H9 (cell line): ENCODE measurements around the gene CPT1B. TPM values are rescaled to one million over a fixed set of nuclear protein-coding genes. Genes with fewer than 3 reads are reported as not detected.

Experiments used
- DNase-seq: peaks from one replicate; pipeline ENCODE4 v3.0.0-alpha.2; 2017
- H2AFZ ChIP-seq: one replicate; pipeline ENCODE4 v1.6.1; 2013; ENCODE audit warnings: mild to moderate bottlenecking, low read length, control low read depth, moderate library complexity
- H2AK5ac ChIP-seq: 2 replicates; pipeline ENCODE4 v1.6.1; 2013; ENCODE audit warnings: low read length, control low read depth, mixed read lengths; ENCODE audit not compliant: insufficient read length
- H2BK120ac ChIP-seq: one replicate; pipeline ENCODE4 v1.6.1; 2013; ENCODE audit warnings: low read depth, mild to moderate bottlenecking, low read length, control low read depth, inconsistent platforms; ENCODE audit not compliant: poor library complexity, severe bottlenecking
- H2BK12ac ChIP-seq: 2 replicates; pipeline ENCODE4 v1.6.1; 2013; ENCODE audit warnings: low read length, control low read depth, mixed read lengths, low read depth; ENCODE audit not compliant: insufficient read length
- H2BK15ac ChIP-seq: 2 replicates; pipeline ENCODE4 v1.6.1; 2013; ENCODE audit warnings: low read depth, low read length, control low read depth
- H2BK20ac ChIP-seq: one replicate; pipeline ENCODE4 v1.6.1; 2013; ENCODE audit warnings: low read depth, mild to moderate bottlenecking, low read length, control low read depth, inconsistent platforms; ENCODE audit not compliant: poor library complexity, severe bottlenecking
- H2BK5ac ChIP-seq: 2 replicates; pipeline ENCODE4 v1.6.1; 2013; ENCODE audit warnings: low read length, control low read depth, mixed read lengths; ENCODE audit not compliant: insufficient read length
- H3K14ac ChIP-seq: 2 replicates; pipeline ENCODE4 v1.6.1; 2013; ENCODE audit warnings: low read length, control low read depth; ENCODE audit not compliant: insufficient read depth
- H3K18ac ChIP-seq: 2 replicates; pipeline ENCODE4 v1.6.1; 2013; ENCODE audit warnings: low read depth, mild to moderate bottlenecking, mixed read lengths, low read length, control low read depth; ENCODE audit not compliant: insufficient read length
- H3K23ac ChIP-seq: 2 replicates; pipeline ENCODE4 v1.6.1; 2013; ENCODE audit warnings: low read length, control low read depth, mixed read lengths, low read depth; ENCODE audit not compliant: insufficient read length
- H3K23me2 ChIP-seq: 2 replicates; pipeline ENCODE4 v1.6.1; 2013; ENCODE audit warnings: low read depth, mild to moderate bottlenecking, mixed read lengths, low read length, control low read depth; ENCODE audit not compliant: insufficient read length, poor library complexity, severe bottlenecking
- H3K27ac ChIP-seq: 2 replicates; pipeline ENCODE4 v1.5.1; 2013; ENCODE audit warnings: low read length, control low read depth, mixed read lengths, low read depth; ENCODE audit not compliant: insufficient read length
- H3K27me3 ChIP-seq: 2 replicates; pipeline ENCODE4 v1.6.1; 2013; ENCODE audit warnings: low read length, control low read depth, inconsistent platforms; ENCODE audit not compliant: insufficient read depth
- H3K4ac ChIP-seq: 2 replicates; pipeline ENCODE4 v1.6.1; 2013; ENCODE audit warnings: low read depth, mild to moderate bottlenecking, control low read depth, inconsistent platforms, low read length, moderate library complexity
- H3K4me1 ChIP-seq: 2 replicates; pipeline ENCODE4 v1.6.1; 2013; ENCODE audit warnings: low read length, control low read depth, inconsistent platforms; ENCODE audit not compliant: insufficient read depth
- H3K4me2 ChIP-seq: 2 replicates; pipeline ENCODE4 v1.6.1; 2013; ENCODE audit warnings: low read length, control low read depth, mixed read lengths; ENCODE audit not compliant: insufficient read length, insufficient read depth
- H3K56ac ChIP-seq: 2 replicates; pipeline ENCODE4 v1.6.1; 2013; ENCODE audit warnings: low read depth, mild to moderate bottlenecking, mixed read lengths, low read length, control low read depth; ENCODE audit not compliant: insufficient read length
- H3K79me1 ChIP-seq: 2 replicates; pipeline ENCODE4 v1.6.1; 2013; ENCODE audit warnings: low read depth, mild to moderate bottlenecking, moderate library complexity, low read length, control low read depth, inconsistent platforms; ENCODE audit not compliant: insufficient read depth, poor library complexity, severe bottlenecking
- H3K79me2 ChIP-seq: 2 replicates; pipeline ENCODE4 v1.6.1; 2013; ENCODE audit warnings: low read length, control low read depth, inconsistent platforms; ENCODE audit not compliant: insufficient read depth
- H3K9ac ChIP-seq: 2 replicates; pipeline ENCODE4 v1.6.1; 2013; ENCODE audit warnings: low read length, control low read depth, mixed read lengths; ENCODE audit not compliant: insufficient read length; ENCODE audit errors: extremely low read depth
- H3K9me3 ChIP-seq: one replicate; pipeline ENCODE4 v1.6.1; 2013; ENCODE audit warnings: low read depth, low read length, inconsistent platforms; ENCODE audit not compliant: control insufficient read depth
- H3T11ph ChIP-seq: one replicate; pipeline ENCODE4 v1.6.1; 2013; ENCODE audit warnings: mild to moderate bottlenecking, low read length, control low read depth, inconsistent platforms
- H4K20me1 ChIP-seq: one replicate; pipeline ENCODE4 v1.6.1; 2013; ENCODE audit not compliant: control insufficient read depth, insufficient read length, insufficient read depth
- H4K5ac ChIP-seq: 2 replicates; pipeline ENCODE4 v1.6.1; 2013; ENCODE audit warnings: low read depth, mild to moderate bottlenecking, mixed read lengths, low read length, control low read depth; ENCODE audit not compliant: insufficient read length
- H4K8ac ChIP-seq: replicated peaks from 2 replicates; pipeline ENCODE4 v1.6.1; 2013; ENCODE audit warnings: low read length, control low read depth, mixed read lengths, low read depth; ENCODE audit not compliant: insufficient read length
- H4K91ac ChIP-seq: 2 replicates; pipeline ENCODE4 v1.6.1; 2013; ENCODE audit warnings: low read depth, mild to moderate bottlenecking, moderate library complexity, mixed read lengths, low read length, control low read depth; ENCODE audit not compliant: insufficient read length
- H3K27ac Mint-ChIP-seq, 3 experiments: 2 replicates in 2 of 3; 3 replicates in 1 of 3; pipeline ENCODE4 v1.8.0; 2020 to 2021; ENCODE audit warnings: mixed read lengths in 3 of 3, mild to moderate bottlenecking in 1 of 3, moderate library complexity in 1 of 3
- H3K27me3 Mint-ChIP-seq: 2 replicates; pipeline ENCODE4 v1.8.0; 2021; ENCODE audit warnings: low read depth, mild to moderate bottlenecking, moderate library complexity, mixed read lengths
- H3K36me3 Mint-ChIP-seq, 3 experiments: 2 replicates in 2 of 3; 3 replicates in 1 of 3; pipeline ENCODE4 v1.8.0; 2020 to 2021; ENCODE audit warnings: low read depth in 3 of 3, mixed read lengths in 3 of 3; ENCODE audit not compliant: insufficient read depth in 1 of 3
- H3K4me1 Mint-ChIP-seq, 2 experiments: 2 replicates each; pipeline ENCODE4 v1.8.0; 2020; ENCODE audit warnings: mixed read lengths in 2 of 2
- H3K4me3 Mint-ChIP-seq, 2 experiments: 2 replicates in 1 of 2; 3 replicates in 1 of 2; pipeline ENCODE4 v1.8.0; 2020 to 2021; ENCODE audit warnings: mild to moderate bottlenecking in 2 of 2, mixed read lengths in 2 of 2, moderate library complexity in 1 of 2
- H3K9me3 Mint-ChIP-seq, 2 experiments: 2 replicates in 1 of 2; 3 replicates in 1 of 2; pipeline ENCODE4 v1.8.0; 2020; ENCODE audit warnings: mild to moderate bottlenecking in 2 of 2, mixed read lengths in 2 of 2, moderate library complexity in 1 of 2
- WGBS: extraction: QIAGEN DNeasy Blood & Tissue Kit; methylation state at CpG from one replicate; pipeline ENCODE4 v1.1.7; 2013; ENCODE audit warnings: missing lambda C conversion rate, low lambda C conversion rate, mixed read lengths; ENCODE audit not compliant: insufficient read length; ENCODE audit errors: extremely low coverage; 5-methylcytosine and 5-hydroxymethylcytosine counted together
- total RNA-seq: library from RNA; stranded (reverse); gene quantifications from 2 replicates; pipeline ENCODE4 v1.2.1, GENCODE V29; 2021
- TF ChIP-seq, protein P1 (sequence below): fragments of 200-600 bp; sonication (generic); conservative IDR thresholded peaks from 3 replicates; pipeline ENCODE4 v1.8.0; 2021; ENCODE audit warnings: antibody characterized with exemption, mild to moderate bottlenecking

CPT1B gene
- total RNA-seq, 1 experiment from 2014 or later, result 65.7 TPM

- Histone ChIP-seq H3K9me3 (no peaks in the 10 kb centered on the region), H2AK5ac (no peak within 1 kb of the TSS), H3K27me3 (peaks cover 21% of the 10 kb centered on the region; the same call in 1 of the 2 replicates), H3K4ac (no peak within 1 kb of the TSS), H3K27ac (no peak within 1 kb of the TSS), H4K5ac (no peak within 1 kb of the TSS), H2BK12ac (no peak within 1 kb of the TSS), H3K23me2 (peaks cover 4% of the 10 kb centered on the region), H3K4me2 (peak within 1 kb of the TSS; percentile 70), H3K56ac (no peak within 1 kb of the TSS), H2BK20ac (no peak within 1 kb of the TSS), H3K4me1 (peaks cover 3% of the 10 kb centered on the region; the same call in 1 of the 2 replicates), H2AFZ (no peak within 1 kb of the TSS), H3K9ac (peak within 1 kb of the TSS; percentile 34), H4K20me1 (no peaks in the 10 kb centered on the region), H3K14ac (peak within 1 kb of the TSS; percentile 18), H4K8ac (no peak within 1 kb of the TSS), H3K79me1 (no peaks in the 10 kb centered on the region), H4K91ac (no peak within 1 kb of the TSS), H3T11ph (no peak within 1 kb of the TSS), H2BK15ac (no peak within 1 kb of the TSS), H2BK5ac (no peak within 1 kb of the TSS), H3K23ac (no peak within 1 kb of the TSS), H3K79me2 (no peaks in the 10 kb centered on the region), H2BK120ac (no peak within 1 kb of the TSS), H3K18ac (no peak within 1 kb of the TSS)
- peaks cover 2 to 28% (median 18%) of the 10 kb centered on the region in 3 experiments; a peak in 5 of 7 replicates for H3K36me3 Mint-ChIP-seq
- WGBS, result no CpG with 5 or more reads among the region's 84 CpGs
- no peaks in the 10 kb centered on the region; a peak in 1 of 5 replicates for H3K9me3 Mint-ChIP-seq
- peaks cover 35% of the 10 kb centered on the region for H3K27me3 Mint-ChIP-seq
- TF ChIP-seq, protein P1, sequence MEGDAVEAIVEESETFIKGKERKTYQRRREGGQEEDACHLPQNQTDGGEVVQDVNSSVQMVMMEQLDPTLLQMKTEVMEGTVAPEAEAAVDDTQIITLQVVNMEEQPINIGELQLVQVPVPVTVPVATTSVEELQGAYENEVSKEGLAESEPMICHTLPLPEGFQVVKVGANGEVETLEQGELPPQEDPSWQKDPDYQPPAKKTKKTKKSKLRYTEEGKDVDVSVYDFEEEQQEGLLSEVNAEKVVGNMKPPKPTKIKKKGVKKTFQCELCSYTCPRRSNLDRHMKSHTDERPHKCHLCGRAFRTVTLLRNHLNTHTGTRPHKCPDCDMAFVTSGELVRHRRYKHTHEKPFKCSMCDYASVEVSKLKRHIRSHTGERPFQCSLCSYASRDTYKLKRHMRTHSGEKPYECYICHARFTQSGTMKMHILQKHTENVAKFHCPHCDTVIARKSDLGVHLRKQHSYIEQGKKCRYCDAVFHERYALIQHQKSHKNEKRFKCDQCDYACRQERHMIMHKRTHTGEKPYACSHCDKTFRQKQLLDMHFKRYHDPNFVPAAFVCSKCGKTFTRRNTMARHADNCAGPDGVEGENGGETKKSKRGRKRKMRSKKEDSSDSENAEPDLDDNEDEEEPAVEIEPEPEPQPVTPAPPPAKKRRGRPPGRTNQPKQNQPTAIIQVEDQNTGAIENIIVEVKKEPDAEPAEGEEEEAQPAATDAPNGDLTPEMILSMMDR, result peak; percentile 61
- peak within 1 kb of the TSS; percentile 82 to 88 for H3K4me3 Mint-ChIP-seq
- H3K4me1 Mint-ChIP-seq, result peaks cover 11 to 15% of the 10 kb centered on the region in 2 experiments
- peak; percentile 94 for DNase-seq
- H3K27ac Mint-ChIP-seq, result peak within 1 kb of the TSS in 2 of 3 experiments; percentile 49 to 80; a peak in 2 of 7 replicates
Measured at GRCh38 chr22:50525104-50525857, 52.9 kb downstream of the CPT1B start, which contains the start of gene SCO2. TSS of gene SCO2 (minus strand) at chr22:50525598. CDS start at chr22:50524411, 1,187 bp downstream.
